Suprapubic skin (tissue), 4 donors: Measurements from ENCODE around the gene MGAT3.

Source experiments
- CTCF ChIP-seq, 2 donors: fragments of 200-600 bp in 1 of 2; fragments of 450-650 bp in 1 of 2; sonication (generic) in 1 of 2; IDR thresholded peaks; one replicate each; pipeline ENCODE4 v1.5.1; 2016 to 2019; ENCODE audit warnings: antibody characterized with exemption in 2 of 2, mild to moderate bottlenecking in 1 of 2, moderate library complexity in 1 of 2
- EP300 ChIP-seq: sonication (generic); formaldehyde crosslinking; IDR thresholded peaks from one replicate; pipeline ENCODE4 v1.6.1; 2017; ENCODE audit warnings: antibody characterized with exemption
- POLR2A ChIP-seq, 2 donors: fragments of 450-650 bp; IDR thresholded peaks; one replicate each; pipeline ENCODE4 v1.6.1; 2017; ENCODE audit warnings: antibody characterized with exemption in 2 of 2, mild to moderate bottlenecking in 2 of 2, moderate library complexity in 2 of 2
- POLR2AphosphoS5 ChIP-seq, 3 donors: sonication (generic); formaldehyde crosslinking; IDR thresholded peaks; one replicate each; pipeline ENCODE4 v1.6.1; 2017; ENCODE audit warnings: antibody characterized with exemption in 3 of 3

- TF ChIP-seq CTCF (IDR thresholded peaks at IDR 0.05) = no peak
- no peak for TF ChIP-seq EP300
- no peak for TF ChIP-seq POLR2A (IDR thresholded peaks at IDR 0.05)
- TF ChIP-seq POLR2AphosphoS5 (IDR thresholded peaks at IDR 0.05) = no peak
Measured at GRCh38 chr22:39421691-39422090, 35.1 kb upstream of the MGAT3 start.
